DOHH2 (cell line): ENCODE results near the gene MAPK4.

Experiments
- CTCF ChIP-seq: fragments of 200-600 bp; sonication (generic); IDR thresholded peaks from one replicate; pipeline ENCODE4 v1.5.1; 2014; ENCODE audit warnings: antibody characterized with exemption, mild to moderate bottlenecking, low read depth, low read length; ENCODE audit not compliant: poor library complexity, severe bottlenecking
- EZH2phosphoT487 ChIP-seq: fragments of 200-600 bp; sonication (generic); IDR thresholded peaks from 2 replicates; pipeline ENCODE4 v1.6.1; 2017; ENCODE audit warnings: borderline replicate concordance, mild to moderate bottlenecking, antibody characterized with exemption, low read length, moderate library complexity, mixed read lengths

GRCh38 chr18:50545936-50546335, 14.0 kb upstream of the MAPK4 start:
- TF ChIP-seq CTCF = no peak
- TF ChIP-seq EZH2phosphoT487 = no peak
